GM21723 (cell line): ENCODE measurements around the gene EXOC3L1.

Experiments used
- ATAC-seq: cut with Tn5 transposase; IDR thresholded peaks from one replicate; pipeline ENCODE4 v1.9.1; 2021; ENCODE audit warnings: mild to moderate bottlenecking, moderate library complexity; ENCODE audit not compliant: unreplicated experiment

Gene EXOC3L1

DNA sequence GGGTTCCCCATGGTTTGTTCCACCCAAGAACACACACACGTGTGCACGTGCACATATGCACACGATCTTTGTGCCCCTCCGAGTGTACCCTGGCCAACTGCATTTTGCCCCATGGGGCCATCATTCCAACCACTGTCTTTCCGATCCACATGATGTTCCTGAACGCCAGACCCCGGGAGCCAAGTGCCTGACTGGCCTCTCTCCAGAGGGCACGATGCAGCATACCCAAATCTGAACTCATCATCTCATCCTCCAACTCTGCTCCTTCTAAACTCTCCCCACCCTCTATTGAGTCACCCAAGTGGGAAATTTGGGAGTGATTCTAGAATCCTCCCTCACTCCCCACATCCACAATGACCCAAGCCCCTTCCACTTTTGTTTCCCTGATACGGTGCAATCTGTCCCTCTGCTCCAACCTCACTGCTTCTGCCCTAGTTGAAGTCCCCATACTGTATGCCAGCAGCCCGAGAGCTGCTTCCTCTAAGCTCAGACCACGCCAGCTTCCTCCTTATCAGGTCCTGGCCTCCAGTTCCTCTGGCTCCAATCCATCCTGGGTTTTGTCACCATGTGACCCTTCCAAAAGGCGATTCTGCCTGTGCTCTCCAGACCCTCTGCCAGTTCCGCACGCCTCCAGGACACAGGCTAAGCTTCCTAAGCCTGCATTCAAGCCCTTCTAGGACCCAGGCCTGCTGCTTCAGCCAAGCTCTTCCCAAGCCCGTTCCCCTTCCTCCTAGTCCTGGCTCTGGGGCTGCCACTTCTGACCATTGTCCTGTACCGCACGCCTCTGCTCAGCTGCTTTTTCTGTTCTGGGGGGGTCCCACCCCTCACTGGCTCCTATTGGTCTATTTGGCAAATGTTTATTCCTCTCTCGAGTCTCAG, 26.9 kb upstream of the EXOC3L1 start:
- ATAC-seq, result no peak

DNA sequence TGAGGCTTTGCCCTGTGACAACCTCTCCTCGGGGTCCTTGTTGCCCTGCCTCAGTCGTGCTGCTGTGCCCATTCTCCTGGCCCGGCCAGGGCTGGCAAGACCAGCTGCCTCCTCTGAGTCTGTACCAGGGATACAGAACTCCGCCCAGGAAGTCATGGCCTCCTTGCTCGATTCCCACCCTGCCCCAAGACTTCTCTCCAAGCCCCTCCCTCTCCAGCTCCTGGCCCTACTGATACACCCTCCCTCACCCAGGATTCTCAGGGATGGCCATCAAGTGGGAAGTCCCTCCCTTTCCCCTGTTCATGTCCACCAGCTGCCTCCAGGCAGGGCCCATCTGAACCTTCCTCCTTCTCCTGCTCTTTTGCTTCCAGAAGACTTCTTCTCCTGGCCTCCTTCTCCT, 25.8 kb upstream of the EXOC3L1 start:
- no peak for ATAC-seq

DNA sequence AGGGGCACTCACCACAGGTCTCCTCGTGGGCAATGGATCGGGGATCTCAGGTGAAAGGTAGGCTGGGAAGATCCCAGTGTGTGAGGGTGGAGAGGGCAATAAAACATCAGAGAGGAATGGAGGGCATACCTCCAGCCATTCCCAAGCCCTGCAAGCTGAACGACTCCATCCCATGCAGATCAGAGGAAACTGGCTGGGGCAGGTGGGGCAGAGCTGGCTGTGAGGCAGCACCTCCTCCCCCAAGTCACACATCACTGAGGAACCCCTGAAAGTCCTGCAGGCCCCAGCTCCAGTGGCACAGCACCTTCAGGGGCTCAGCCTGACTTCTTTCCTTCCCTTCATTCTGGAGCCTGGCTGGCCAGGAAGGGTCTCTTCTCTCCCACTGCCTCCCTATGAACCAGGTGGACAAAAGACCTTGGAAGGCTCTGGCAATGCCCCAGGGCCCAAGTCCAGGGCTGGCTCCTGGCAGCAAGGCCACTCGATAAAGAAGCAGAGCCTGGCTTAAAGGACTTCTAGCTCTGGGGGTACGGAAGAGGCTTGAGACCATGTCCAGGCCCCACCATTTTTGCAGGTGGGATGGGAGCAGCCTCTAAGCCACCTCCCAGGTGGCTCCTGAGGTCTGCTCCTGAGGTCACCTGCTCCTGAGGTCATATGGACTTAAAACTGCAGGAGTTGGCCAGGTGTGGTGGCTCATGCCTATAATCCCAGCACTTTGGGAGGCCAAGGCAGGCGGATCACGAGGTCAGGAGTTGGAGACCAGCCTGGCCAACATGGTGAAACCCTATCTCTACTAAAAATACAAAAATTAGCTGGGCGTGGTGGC, 23.5 kb upstream of the EXOC3L1 start:
- no peak for ATAC-seq

DNA sequence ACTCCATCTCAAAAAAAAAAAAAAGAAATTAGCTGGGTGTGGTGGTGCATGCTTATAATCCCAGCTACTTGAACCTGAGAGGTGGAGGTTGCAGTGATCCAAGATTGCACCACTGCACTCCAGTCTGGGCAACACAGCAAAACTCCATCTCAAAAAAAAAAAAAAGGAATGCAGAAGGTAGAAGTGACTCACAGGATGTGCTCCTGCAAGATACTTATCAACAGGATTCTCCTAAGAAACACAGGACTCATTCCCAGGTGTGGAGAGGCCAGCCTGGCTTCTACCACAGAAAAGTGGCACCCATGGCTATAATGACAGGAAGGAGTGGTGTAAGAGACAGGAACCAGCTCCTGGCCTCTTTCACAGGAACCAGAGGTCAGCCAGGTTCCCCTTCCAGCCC, 22.8 kb upstream of the EXOC3L1 start:
- ATAC-seq, result no peak

DNA sequence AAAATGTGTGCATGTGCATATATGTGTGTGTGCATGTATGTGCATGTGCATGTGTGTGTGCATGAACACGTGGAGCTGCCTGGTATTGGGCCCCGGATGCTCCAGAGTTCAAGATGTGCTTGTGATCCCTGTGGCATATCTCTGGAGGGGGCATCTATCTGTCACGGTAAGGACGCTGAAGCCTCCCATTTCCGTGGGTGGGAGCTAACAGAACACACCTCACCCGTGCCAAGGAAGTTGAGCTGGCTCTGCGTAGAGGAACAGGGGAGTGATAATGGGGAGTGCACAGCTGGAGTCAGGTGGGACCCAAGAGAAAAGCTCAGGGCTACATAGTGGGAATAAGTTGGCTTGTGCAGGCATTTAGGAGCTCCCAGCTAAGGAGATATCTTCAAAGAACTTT, 21.7 kb upstream of the EXOC3L1 start:
- no peak for ATAC-seq

DNA sequence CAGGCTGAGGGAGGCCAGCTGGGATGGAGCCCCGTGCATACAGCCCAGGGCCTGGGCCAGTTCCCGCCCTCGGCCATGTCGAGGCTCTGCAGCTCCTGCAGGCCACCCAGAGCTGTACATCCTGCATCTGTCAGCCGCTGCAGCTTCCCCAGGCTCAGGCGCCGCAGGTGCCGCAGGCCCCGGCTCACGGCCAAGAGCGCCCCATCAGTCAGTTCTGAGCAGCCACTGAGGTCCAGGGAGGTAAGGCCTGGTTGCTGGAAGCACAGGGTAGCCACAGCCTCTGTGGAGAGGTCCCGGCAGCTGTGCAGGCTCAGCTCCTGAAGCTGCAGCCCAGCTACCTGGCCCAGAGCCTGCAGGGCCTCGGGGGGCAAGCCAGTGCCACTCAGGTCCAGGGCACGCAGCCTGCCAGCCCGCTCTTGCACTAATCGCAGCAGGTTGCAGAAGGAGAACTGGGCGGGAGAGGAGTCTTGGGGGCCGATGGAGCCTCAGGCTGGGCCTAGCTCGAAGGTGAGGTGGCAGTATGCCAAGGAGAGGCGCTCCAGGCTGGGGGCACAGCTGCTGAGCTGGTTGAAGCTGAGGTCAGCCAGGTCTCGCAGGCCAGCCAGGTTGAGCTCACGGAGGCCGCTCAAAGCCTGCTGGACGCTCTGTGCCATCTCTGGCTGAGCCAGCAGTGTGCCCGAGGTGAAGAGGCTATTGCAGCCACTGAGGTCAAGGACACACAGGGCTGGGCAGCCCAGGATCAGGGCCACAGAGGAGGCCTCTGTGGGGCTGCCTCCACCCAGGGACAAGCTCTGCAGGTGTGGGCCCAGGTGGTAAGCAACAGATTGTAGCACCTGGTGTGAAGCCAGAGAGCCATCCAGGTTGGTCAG, 20.4 kb upstream of the EXOC3L1 start:
- no peak for ATAC-seq

DNA sequence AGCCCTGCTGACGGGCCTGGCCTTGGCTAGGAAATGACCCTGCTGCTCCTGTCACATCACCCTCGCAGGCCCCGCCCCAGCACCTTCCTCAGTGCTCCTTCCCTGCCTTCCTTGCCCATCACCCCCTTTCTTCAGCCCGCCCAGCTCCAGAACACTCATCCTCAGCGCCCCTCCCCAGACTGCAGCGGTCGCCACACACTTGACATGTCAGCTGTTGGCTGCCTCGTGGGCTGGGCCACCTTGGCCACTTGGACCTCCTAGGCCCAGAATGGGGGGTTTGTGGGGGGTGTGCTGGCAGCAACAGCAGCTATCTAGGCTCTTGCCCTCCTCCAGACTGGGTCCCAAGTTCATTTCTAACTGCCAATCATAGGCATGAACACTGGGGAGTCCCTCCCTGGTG, 19.6 kb upstream of the EXOC3L1 start:
- ATAC-seq, result no peak

DNA sequence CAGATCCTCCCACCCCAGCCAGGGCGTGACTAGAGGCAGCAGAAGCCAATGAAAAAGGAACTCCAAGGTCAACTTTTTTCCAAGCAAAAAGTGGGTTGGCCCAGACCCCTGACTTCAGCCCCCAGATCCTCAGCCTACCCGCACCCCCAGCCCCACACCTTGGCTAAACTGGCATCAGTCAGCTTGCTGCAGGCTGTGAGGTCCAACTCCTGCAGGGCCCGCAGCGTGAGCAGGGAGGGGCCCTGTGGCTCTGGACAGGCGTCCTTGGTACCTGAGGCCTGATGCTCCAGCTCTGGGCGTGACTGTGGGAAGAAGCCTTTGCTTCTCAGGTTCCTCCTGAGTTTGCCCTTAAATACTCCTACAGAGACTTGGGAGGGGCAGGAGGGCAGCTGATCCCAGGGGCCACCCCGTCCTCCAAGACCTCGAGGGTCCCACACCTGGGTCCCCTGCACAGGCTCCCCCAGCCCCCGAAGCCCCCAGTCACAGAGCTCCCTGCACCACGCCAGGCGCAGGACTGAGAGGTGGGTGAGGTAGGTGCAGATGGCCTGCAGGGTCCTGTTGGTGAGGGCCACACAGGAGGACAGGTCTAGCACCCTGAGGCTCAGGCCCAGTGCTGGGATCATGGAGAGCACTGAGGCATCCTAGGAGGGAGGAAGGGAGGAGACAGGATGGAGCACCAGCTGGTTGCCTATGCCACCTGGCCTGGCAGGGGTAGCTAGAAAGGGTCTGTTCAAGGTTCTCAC, 18.4 kb upstream of the EXOC3L1 start:
- ATAC-seq, result no peak

DNA sequence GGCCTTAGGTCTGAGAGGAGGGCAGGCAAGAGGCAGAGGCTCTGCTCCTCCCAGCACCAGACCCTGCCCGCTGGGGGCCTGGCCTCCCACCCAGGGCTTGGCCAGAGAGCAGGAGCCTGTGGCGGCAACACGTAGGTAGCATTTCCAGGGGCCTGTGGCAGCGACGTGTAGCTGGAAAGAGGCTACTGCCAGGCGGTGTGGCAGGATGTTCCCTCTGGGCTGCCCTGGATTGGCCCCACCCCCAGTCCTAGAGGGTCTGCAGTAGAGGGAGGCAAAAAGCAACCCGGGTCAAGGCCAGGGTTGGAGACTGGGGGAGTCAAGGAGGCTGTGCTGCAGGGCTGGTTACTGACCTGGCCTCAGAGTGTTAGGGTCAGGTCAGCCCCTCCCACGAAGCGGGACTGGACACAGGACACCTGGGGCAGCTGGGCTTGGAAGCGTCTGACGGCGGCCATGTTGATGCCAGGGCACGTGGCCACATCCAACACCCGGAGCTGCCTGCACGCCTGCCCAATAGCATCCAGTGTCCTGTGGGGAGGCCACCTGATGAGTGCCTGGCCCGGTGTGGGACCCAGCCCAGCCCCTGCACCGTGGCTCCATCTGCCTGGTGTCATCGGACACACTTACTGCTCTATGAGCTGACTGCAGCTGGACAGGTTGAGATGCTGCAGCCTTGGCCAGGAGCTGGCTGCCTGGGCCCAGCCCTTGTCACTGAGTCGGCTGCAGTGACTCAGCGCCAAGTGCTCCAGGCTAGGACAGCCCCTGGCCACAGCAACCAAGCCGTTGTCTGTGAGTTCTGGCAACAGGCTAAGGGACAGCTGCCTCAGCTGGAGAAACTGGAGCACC, 17.5 kb upstream of the EXOC3L1 start:
- ATAC-seq, result no peak

DNA sequence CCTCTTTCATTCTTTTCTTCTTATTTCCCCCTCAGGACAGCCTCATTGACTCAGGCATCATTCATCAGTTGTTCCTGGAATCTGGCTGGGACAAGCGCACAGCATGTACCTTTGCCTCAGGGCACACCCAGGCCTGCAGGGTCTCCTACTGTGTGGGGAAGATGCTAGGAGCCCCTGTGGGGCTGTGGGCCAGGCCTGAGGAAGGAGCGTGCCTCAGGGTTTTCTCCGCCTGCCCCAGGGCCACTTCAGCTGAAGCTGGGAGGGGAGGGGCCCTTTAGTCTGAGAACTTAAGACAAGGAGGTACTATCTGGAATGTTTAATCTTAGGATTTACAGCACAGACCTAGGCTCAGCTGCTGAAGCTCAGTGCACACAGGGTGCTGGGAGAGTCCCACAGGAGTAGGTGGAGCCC, 16.9 kb upstream of the EXOC3L1 start:
- ATAC-seq, result no peak

DNA sequence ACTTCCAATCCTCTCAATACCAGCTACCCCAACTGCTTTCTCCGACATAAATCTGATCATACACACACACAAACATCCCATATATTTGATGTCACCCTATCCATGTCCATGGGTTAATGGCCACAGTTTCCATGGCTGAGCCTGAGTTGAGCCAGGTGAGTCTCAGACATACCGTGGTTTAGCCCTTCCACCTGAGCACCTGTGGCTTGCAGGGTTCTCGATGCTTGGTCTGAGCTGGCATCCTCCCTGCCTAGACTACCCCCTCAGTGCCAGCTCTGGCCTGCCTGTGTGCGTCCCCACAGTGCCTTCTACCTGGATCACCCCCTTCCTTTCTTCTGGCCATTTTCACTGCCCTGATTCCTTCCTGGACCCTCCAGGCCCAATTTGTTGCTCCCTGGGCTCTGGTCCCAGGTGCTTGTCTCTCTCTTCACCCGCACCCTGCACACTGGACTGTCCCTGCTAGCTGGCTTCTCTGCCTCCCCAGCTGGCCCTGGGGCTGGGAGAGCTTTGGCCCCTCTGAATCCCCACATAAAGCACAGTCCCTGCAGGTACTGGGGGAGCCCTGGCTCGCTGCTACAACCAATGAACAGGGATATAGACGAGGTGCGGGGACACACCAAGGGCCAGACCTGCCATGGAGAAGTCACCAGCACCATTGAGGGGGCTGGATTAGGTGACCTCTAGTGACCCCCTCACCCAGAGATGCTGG, 16.3 kb upstream of the EXOC3L1 start:
- ATAC-seq, result no peak

DNA sequence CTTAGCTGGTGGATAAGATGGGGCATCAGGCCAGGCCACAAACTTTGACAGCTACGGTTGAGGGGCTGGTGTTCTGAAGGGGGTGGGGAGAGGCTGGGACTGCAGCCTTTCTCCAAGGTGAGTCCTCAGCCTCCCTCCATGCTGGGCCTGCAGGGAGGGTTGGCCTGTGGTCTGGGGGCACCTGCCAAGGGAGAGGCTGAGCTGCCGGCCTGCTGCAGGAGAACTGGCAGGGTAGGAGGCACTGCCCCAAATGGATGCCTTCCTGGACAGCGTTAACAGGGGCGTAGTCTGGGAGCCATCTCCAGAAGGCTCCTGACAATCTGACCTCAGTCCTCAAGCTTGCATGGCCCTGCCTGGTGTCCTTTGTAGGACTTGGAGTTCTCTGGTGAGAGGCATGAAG, 14.1 kb upstream of the EXOC3L1 start:
- no peak for ATAC-seq

DNA sequence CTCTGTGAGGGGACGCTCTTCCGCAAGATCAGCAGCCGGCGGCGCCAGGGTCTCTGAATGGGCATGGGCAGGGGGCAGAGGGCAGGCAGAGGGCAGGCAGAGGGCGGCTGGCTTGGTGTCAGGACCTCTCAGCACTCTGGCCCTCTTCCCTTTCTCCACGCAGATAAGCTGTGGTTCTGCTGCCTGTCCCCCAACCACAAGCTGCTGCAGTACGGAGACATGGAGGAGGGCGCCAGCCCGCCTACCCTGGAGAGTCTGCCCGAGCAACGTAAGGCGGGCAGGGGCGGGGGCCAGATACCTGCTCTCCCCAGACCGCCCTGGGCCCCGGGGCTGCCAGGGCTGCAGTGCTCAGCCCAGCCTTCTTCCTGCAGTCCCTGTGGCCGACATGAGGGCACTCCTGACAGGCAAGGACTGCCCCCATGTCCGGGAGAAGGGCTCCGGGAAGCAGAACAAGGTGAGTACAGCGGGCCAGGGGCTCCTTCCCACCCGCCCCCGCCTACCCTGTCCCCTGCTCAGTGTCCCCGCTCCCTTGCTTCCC, 13.1 kb upstream of the EXOC3L1 start:
- ATAC-seq, result no peak

DNA sequence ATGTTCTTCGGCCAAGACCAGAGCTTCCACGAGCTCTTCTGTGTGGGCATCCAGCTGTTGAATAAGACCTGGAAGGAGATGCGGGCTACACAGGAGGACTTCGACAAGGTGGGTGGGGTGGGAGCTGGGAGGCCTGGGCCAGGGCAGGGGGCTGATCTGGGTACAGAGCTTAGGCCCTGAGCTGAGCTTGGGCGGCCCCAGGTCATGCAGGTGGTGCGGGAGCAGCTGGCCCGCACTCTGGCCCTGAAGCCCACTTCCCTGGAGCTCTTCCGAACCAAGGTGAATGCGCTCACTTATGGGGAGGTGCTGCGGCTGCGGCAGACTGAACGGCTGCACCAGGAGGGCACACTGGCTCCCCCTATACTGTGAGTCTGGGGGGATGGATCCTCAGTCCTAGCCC, 12.5 kb upstream of the EXOC3L1 start:
- no peak for ATAC-seq

DNA sequence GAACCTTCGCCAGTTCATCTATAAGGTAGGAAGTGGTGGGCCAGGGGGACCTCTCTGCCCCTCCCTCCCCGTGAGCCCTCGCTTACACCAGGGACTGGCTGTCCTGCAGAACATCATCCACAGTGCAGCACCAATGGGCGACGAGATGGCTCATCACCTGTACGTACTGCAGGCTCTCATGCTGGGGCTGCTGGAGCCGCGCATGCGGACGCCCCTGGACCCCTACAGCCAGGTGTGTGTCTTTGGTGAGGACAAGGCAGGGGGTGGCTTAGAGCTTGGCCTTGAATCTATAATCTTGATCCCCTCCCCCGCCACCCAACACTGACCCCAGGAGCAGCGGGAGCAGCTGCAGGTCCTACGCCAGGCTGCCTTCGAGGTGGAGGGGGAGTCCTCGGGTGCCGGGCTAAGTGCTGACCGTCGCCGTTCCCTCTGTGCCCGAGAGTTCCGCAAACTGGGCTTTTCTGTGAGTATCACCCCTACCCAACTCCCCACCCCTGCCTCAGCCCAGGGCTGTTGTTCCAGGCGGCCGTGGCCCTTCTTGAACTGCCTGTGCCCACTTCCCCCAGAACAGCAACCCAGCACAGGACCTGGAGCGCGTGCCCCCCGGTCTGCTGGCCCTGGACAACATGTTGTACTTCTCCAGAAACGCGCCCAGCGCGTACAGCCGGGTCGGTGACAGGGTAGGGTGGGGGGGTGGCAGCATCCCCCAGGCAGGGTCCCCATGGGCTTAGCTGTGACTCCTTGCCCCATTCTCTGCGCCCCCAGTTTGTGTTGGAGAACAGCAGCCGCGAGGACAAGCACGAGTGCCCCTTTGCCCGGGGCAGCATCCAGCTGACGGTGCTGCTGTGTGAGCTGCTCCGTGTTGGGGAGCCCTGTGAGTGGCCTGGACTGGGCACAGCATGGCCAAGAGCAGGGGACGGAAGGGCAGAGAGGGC, 11.7 kb upstream of the EXOC3L1 start:
- no peak for ATAC-seq

DNA sequence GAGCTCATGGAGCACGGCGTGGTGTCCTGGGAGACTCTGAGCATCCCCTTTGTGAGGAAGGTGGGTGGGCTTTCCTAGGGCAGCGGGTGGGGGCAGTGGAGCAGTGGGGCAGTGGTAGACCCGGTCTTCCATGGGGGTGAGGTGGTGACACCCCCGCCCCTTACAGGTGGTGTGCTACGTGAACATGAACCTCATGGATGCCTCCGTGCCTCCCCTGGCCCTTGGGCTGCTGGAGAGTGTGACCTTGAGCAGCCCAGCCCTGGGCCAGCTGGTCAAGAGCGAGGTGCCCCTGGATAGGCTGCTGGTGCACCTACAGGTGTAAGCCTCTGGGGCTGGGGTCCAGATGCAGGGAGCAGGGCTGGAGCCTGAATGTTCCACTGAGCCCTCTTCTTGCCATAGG, 10.6 kb upstream of the EXOC3L1 start:
- no peak for ATAC-seq

DNA sequence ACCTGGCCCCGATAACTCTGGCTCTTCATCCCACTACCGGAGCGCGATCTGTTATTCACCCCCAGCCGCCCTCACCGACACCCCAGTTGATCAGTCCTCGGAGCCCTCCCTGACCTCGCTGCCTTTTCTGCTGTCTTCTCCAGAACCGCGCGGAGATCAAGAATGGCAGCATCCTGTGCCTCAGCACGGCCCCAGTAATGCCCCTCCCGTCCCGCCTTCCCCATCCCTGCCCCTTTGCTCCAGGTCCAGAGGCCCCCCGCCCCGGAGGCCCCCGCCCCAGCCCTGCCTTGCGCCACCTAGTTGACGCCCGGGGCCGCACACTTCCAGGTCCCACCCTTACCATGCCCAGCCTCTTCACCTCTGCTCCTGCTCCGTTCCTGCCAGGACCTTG, 9.9 kb upstream of the EXOC3L1 start:
- no peak for ATAC-seq
